Measurements from ENCODE around the gene LRP6.
"Not testable (repeated sequence)": the region's sequence is repeated elsewhere in the genome, so short reads cannot be mapped to it uniquely, and the experiment has no call there.

Gene LRP6

GRCh38 chr12:12265571-12266388 lies 1.1 kb downstream of the LRP6 start:
- peak; percentile 65 for DNase-seq

GRCh38 chr12:12265035-12265434 lies 1.8 kb downstream of the LRP6 start:
- no peak for DNase-seq

GRCh38 chr12:12263909-12264308 lies 2.9 kb downstream of the LRP6 start:
- DNase-seq = no peak

GRCh38 chr12:12256291-12256757 lies 10.5 kb downstream of the LRP6 start:
- DNase-seq = not testable (repeated sequence)

- DNase-seq = no peak
Observed at GRCh38 chr12:12254553-12254952, 12.3 kb downstream of the LRP6 start.

- no peak for DNase-seq
Observed at GRCh38 chr12:12249216-12250050, 17.4 kb downstream of the LRP6 start.

- DNase-seq = no peak
Observed at GRCh38 chr12:12247584-12247983, 19.3 kb downstream of the LRP6 start.

- DNase-seq = no peak
Observed at GRCh38 chr12:12244341-12244740, 22.5 kb downstream of the LRP6 start.

GRCh38 chr12:12240662-12241340 lies 26.0 kb downstream of the LRP6 start:
- DNase-seq = peak; percentile 65

GRCh38 chr12:12239127-12239526 lies 27.7 kb downstream of the LRP6 start:
- DNase-seq = no peak

GRCh38 chr12:12238605-12239004 lies 28.2 kb downstream of the LRP6 start:
- DNase-seq = no peak

GRCh38 chr12:12236896-12237295 lies 29.9 kb downstream of the LRP6 start:
- DNase-seq = no peak

GRCh38 chr12:12230275-12230674 lies 36.6 kb downstream of the LRP6 start:
- DNase-seq = peak; percentile 83

GRCh38 chr12:12229556-12230092 lies 37.2 kb downstream of the LRP6 start:
- peak; percentile 46 for DNase-seq

- peak; percentile 9 for DNase-seq
Observed at GRCh38 chr12:12228402-12228801, 38.4 kb downstream of the LRP6 start.

- DNase-seq = no peak
Observed at GRCh38 chr12:12226187-12226586, 40.7 kb downstream of the LRP6 start.

- no peak for DNase-seq
Observed at GRCh38 chr12:12224240-12224940, 42.5 kb downstream of the LRP6 start.

GRCh38 chr12:12221560-12221959 lies 45.3 kb downstream of the LRP6 start:
- peak; percentile 60 for DNase-seq

GRCh38 chr12:12219664-12220063 lies 47.2 kb downstream of the LRP6 start:
- no peak for DNase-seq

GRCh38 chr12:12217018-12217359 lies 49.9 kb downstream of the LRP6 start:
- DNase-seq = no peak

- DNase-seq = no peak
Observed at GRCh38 chr12:12216349-12217017, 50.4 kb downstream of the LRP6 start.

GRCh38 chr12:12214635-12215131 lies 52.2 kb downstream of the LRP6 start:
- DNase-seq = no peak
